Natural killer cell (primary cell): ENCODE results near the gene MAN1A1. TPM values are rescaled to one million over a fixed set of nuclear protein-coding genes. Genes with fewer than 3 reads are reported as not detected.

Experiments
- ATAC-seq, 3 donors: fragments of 150-1000 bp in 2 of 3; fragments of 200-7000 bp in 1 of 3; cut with Tn5 transposase; 1 replicate in 1 of 3; 2 replicates in 2 of 3; pipeline ENCODE4 v1.10.0; 2021; ENCODE audit warnings: mild to moderate bottlenecking in 2 of 3, moderate library complexity in 2 of 3
- DNase-seq, 2 donors: peaks; one replicate each; pipeline versions ENCODE4 v3.0.0 to v3.0.0-alpha.2; 2013 to 2021; ENCODE audit warnings: mixed read lengths in 1 of 2
- H3K27ac ChIP-seq: one replicate; pipeline ENCODE4 v1.5.1; 2013; ENCODE audit warnings: mild to moderate bottlenecking, low read length
- H3K27me3 ChIP-seq: one replicate; pipeline ENCODE4 v1.6.1; 2013; ENCODE audit warnings: low read length; ENCODE audit not compliant: control insufficient read depth, insufficient read depth
- H3K36me3 ChIP-seq: one replicate; pipeline ENCODE4 v1.6.1; 2013; ENCODE audit warnings: low read length; ENCODE audit not compliant: control insufficient read depth, insufficient read depth
- H3K4me1 ChIP-seq: one replicate; pipeline ENCODE4 v1.6.1; 2013; ENCODE audit warnings: low read length; ENCODE audit not compliant: control insufficient read depth, insufficient read depth
- H3K4me3 ChIP-seq: one replicate; pipeline ENCODE4 v1.5.1; 2013; ENCODE audit warnings: low read length
- H3K9me3 ChIP-seq: one replicate; pipeline ENCODE4 v1.6.1; 2013; ENCODE audit warnings: low read length; ENCODE audit not compliant: control insufficient read depth, insufficient read depth
- H3K27ac Mint-ChIP-seq, 2 donors: one replicate each; pipeline ENCODE4 v1.8.0; 2022; ENCODE audit warnings: mild to moderate bottlenecking in 2 of 2, mixed read lengths in 2 of 2, moderate library complexity in 1 of 2
- H3K27me3 Mint-ChIP-seq, 2 donors: one replicate each; pipeline ENCODE4 v1.8.0; 2022; ENCODE audit warnings: low read depth in 2 of 2, mixed read lengths in 2 of 2
- H3K36me3 Mint-ChIP-seq: one replicate; pipeline ENCODE4 v1.8.0; 2022; ENCODE audit warnings: mixed read lengths
- H3K4me1 Mint-ChIP-seq, 2 donors: one replicate each; pipeline ENCODE4 v1.8.0; 2022; ENCODE audit warnings: mixed read lengths in 2 of 2
- H3K4me3 Mint-ChIP-seq: one replicate; pipeline ENCODE4 v1.8.0; 2022; ENCODE audit warnings: mild to moderate bottlenecking, moderate library complexity, mixed read lengths
- H3K9me3 Mint-ChIP-seq, 2 donors: one replicate each; pipeline ENCODE4 v1.8.0; 2022; ENCODE audit warnings: mixed read lengths in 2 of 2
- CTCF ChIP-seq: fragments of 200-600 bp; IDR thresholded peaks from one replicate; pipeline ENCODE4 v1.8.0; 2022; ENCODE audit warnings: antibody characterized with exemption
- WGBS: methylation state at CpG from one replicate; pipeline ENCODE4 v1.1.7; 2013; ENCODE audit warnings: missing lambda C conversion rate; ENCODE audit not compliant: insufficient coverage; 5-methylcytosine and 5-hydroxymethylcytosine counted together
- intact Hi-C: fragments of 100-400 bp; cut with micrococcal nuclease; formaldehyde crosslinking; loops from one replicate; pipeline ENCODE4 v1.14.2; 2022
- total RNA-seq, 4 donors: library from RNA; stranded (reverse); fragments of 120-200 nt in 1 of 4; gene quantifications; one replicate each; pipeline versions ENCODE4 v1.2.3 to v1.2.4, GENCODE V29; 2013 to 2022

MAN1A1 gene
- total RNA-seq, 3 donors from 2014 or later (not counting 1 experiment from before 2014, with no cell fraction given), result 45.6 to 54.6 (median 53.6) TPM

DNA sequence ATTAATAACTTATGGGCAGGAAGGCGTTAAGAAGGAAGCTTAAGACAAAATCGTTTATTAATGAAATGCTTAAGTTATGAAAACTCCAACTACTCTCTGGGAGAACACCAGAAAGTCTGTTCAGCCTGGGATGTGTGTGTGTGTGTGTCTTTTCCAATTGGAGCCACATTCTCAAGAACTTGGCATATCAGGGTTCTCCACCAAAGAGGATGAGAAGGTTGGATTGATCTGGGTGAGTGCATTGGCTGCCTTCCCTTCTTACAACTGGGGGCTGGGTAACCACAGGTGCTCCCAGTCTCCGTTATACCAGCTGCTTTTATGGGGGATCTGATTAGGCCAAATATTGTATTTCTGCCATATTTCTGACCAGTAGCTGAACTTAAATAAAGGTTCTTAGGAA lies 102.1 kb downstream of the MAN1A1 start:
- Mint-ChIP-seq H3K27ac (no peak overlapping the region), H3K27me3 (no peaks in the 10 kb centered on the region), H3K4me1 (peaks cover 14 to 17% of the 10 kb centered on the region in 2 donors)

GRCh38 chr6:119243657-119244056 lies 105.9 kb downstream of the MAN1A1 start:
- WGBS, result no CpG with 5 or more reads among the region's 2 CpGs
- ATAC-seq (no peak), DNase-seq (no peak)
- no peak overlapping the region for H3K27ac Mint-ChIP-seq
- H3K36me3 Mint-ChIP-seq, result no peaks in the 10 kb centered on the region
- H3K4me3 ChIP-seq, result no peak overlapping the region
- H3K27me3 Mint-ChIP-seq, result no peaks in the 10 kb centered on the region
- H3K4me1 Mint-ChIP-seq, result peaks cover 0 to 10% of the 10 kb centered on the region in 2 donors
- intact Hi-C loops, result no loop called here
- H3K27ac ChIP-seq, result no peak overlapping the region
- no peak for TF ChIP-seq CTCF
- no peak overlapping the region for H3K4me3 Mint-ChIP-seq
- H3K9me3 Mint-ChIP-seq, result no peaks in the 10 kb centered on the region
- no peaks in the 10 kb centered on the region for H3K4me1 ChIP-seq
- no peaks in the 10 kb centered on the region for H3K27me3 ChIP-seq
- H3K36me3 ChIP-seq, result peaks cover 14% of the 10 kb centered on the region
- no peaks in the 10 kb centered on the region for H3K9me3 ChIP-seq

More for the DNA sequence above, 102.1 kb downstream of the MAN1A1 start:
- ATAC-seq (no peak), DNase-seq (no peak)
- no peak overlapping the region for H3K4me3 Mint-ChIP-seq
- Histone ChIP-seq H3K4me3 (no peak overlapping the region), H3K4me1 (no peaks in the 10 kb centered on the region), H3K27ac (no peak overlapping the region), H3K9me3 (no peaks in the 10 kb centered on the region), H3K36me3 (peaks cover 14% of the 10 kb centered on the region), H3K27me3 (no peaks in the 10 kb centered on the region)
- no peaks in the 10 kb centered on the region for H3K9me3 Mint-ChIP-seq
- no peak for TF ChIP-seq CTCF
- H3K36me3 Mint-ChIP-seq, result no peaks in the 10 kb centered on the region
- 88% methylated on average over 1 of the region's 3 CpGs for WGBS
- intact Hi-C loops, result no loop called here

GRCh38 chr6:119243037-119243436 lies 106.5 kb downstream of the MAN1A1 start:
- TF ChIP-seq CTCF, result no peak
- H3K4me1 ChIP-seq, result no peaks in the 10 kb centered on the region
- no peak overlapping the region for H3K27ac ChIP-seq
- H3K9me3 ChIP-seq, result no peaks in the 10 kb centered on the region
- DNase-seq, result no peak
- H3K4me3 ChIP-seq, result no peak overlapping the region
- Mint-ChIP-seq H3K36me3 (no peaks in the 10 kb centered on the region), H3K9me3 (no peaks in the 10 kb centered on the region), H3K4me3 (no peak overlapping the region), H3K4me1 (peaks cover 5 to 10% of the 10 kb centered on the region in 2 donors), H3K27me3 (no peaks in the 10 kb centered on the region), H3K27ac (no peak overlapping the region)
- peaks cover 14% of the 10 kb centered on the region for H3K36me3 ChIP-seq
- H3K27me3 ChIP-seq, result no peaks in the 10 kb centered on the region
- no peak for ATAC-seq
- intact Hi-C loops, result no loop called here

DNA sequence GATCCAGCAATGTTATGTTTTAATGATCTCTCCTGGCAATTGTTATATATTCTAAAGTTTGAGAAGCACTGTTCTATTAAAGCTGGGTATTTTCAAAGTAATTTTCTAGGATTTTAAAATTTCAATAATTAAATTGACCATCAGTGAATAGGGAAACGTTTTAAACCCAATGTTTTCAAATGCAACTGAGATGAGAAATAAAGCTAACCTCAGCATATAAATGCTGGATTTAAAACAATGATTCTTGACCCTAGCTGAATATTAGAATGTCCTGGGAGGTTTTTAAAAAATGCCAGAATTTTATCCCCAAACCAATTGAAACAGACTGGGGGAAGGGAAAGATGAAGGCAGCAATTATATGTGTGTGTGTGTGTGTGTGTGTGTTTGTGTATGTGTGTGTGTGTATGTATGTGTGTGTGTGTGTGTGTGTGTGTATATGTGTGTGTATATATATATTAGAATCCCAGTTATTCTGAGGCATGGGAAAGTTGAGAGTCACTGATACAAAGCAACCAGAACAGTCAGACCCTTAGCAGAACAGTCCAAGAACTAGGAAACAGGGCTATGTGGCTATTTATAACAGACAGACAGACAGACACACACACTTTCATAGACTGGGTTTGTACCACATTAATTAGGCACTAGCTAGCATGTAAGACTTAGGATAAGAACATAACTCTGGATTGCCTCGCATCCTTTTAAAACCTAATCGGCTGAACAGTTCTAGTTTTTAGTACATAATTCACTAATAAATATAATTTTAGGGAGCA lies 107.8 kb downstream of the MAN1A1 start:
- peaks cover 11% of the 10 kb centered on the region for H3K36me3 ChIP-seq
- H3K4me3 Mint-ChIP-seq, result no peak overlapping the region
- intact Hi-C loops, result no loop called here
- H3K4me3 ChIP-seq, result no peak overlapping the region
- WGBS, result no CpG with 5 or more reads among the region's 3 CpGs
- no peaks in the 10 kb centered on the region for H3K4me1 ChIP-seq
- no peaks in the 10 kb centered on the region for H3K9me3 ChIP-seq
- no peak overlapping the region for H3K27ac ChIP-seq
- no peaks in the 10 kb centered on the region for H3K27me3 ChIP-seq
- H3K4me1 Mint-ChIP-seq, result peaks cover 8 to 9% of the 10 kb centered on the region in 2 donors
- H3K36me3 Mint-ChIP-seq, result no peaks in the 10 kb centered on the region
- H3K27ac Mint-ChIP-seq, result peak overlapping the region in 1 of 2 donors; percentile 37
- ATAC-seq, result no peak
- H3K9me3 Mint-ChIP-seq, result no peaks in the 10 kb centered on the region
- DNase-seq, result no peak
- no peak for TF ChIP-seq CTCF
- no peaks in the 10 kb centered on the region for H3K27me3 Mint-ChIP-seq
